Measurements from ENCODE around the gene PPP1R7.
A peak's percentile ranks its signal among the peaks of the same experiment; 100 is the strongest.

The PPP1R7 gene

GRCh38 chr2:241219856-241220356 is 69.6 kb downstream of the PPP1R7 start:
- Histone ChIP-seq H3K27ac (ENCODE audit: extremely low read depth, low read depth, low read length) (no peak overlapping the region), H3K4me3 (ENCODE audit: low read depth, low read length) (no peak overlapping the region), H3K9me3 (ENCODE audit: control insufficient read depth, insufficient read depth, low read depth, low read length) (no peaks in the 10 kb centered on the region), H3K36me3 (ENCODE audit: control insufficient read depth in 2 of 2, insufficient read depth in 1 of 2, low read length in 2 of 2) (no peaks in the 10 kb centered on the region; a peak in 1 of 3 replicates), H3K4me1 (ENCODE audit: control insufficient read depth, insufficient read depth, low read length) (no peaks in the 10 kb centered on the region)
- ChIA-PET POLR2A (no interaction called here), CTCF (interaction anchor here (1.4 kb wide), 1 partner anchor 368 kb away, joined by 3 read pairs; no protein-coding TSS in a partner anchor)
- TF ChIP-seq ZNF792 (tag by site-specific recombination; IDR thresholded peaks at IDR 0.05) (no peak), TSHZ1 (tag by site-specific recombination; IDR thresholded peaks at IDR 0.05; ENCODE audit: borderline replicate concordance) (no peak), TRIM28 (IDR thresholded peaks at IDR 0.05; ENCODE audit: borderline replicate concordance, low read length) (peak; percentile 73; the same call in 1 of the 2 replicates), SETDB1 (IDR thresholded peaks at IDR 0.05; ENCODE audit: insufficient read length, low read length) (peak; percentile 87), ZNF624 (tag by site-specific recombination; IDR thresholded peaks at IDR 0.05) (peak; percentile 85; the same call in 1 of the 2 replicates)

GRCh38 chr2:241223211-241224017 is 73.1 kb downstream of the PPP1R7 start:
- Histone ChIP-seq H3K4me1 (ENCODE audit: control insufficient read depth, insufficient read depth, low read length) (no peaks in the 10 kb centered on the region), H3K36me3 (ENCODE audit: control insufficient read depth in 2 of 2, insufficient read depth in 1 of 2, low read length in 2 of 2) (peaks cover 0 to 33% of the 10 kb centered on the region in 2 experiments; a peak in 2 of 3 replicates), H3K27ac (ENCODE audit: extremely low read depth, low read depth, low read length) (no peak overlapping the region), H3K9me3 (ENCODE audit: control insufficient read depth, insufficient read depth, low read depth, low read length) (no peaks in the 10 kb centered on the region), H3K4me3 (ENCODE audit: low read depth, low read length) (no peak overlapping the region)
- POLR2A ChIA-PET: no interaction called here
- no peak for TF ChIP-seq ZNF664 (tag by site-specific recombination; IDR thresholded peaks at IDR 0.05)
- no peak for TF ChIP-seq SCRT1 (tag by site-specific recombination; IDR thresholded peaks at IDR 0.05; ENCODE audit: borderline replicate concordance)
- peak; percentile 71; the same call in 1 of the 2 replicates for TF ChIP-seq ZFHX2 (tag by site-specific recombination; conservative IDR thresholded peaks at IDR 0.05)
- peak; percentile 74; the same call in 1 of the 2 replicates for TF ChIP-seq EGR2 (tag by site-specific recombination; IDR thresholded peaks at IDR 0.05; ENCODE audit: low read depth)
- no peak for TF ChIP-seq ZNF76 (tag by site-specific recombination; IDR thresholded peaks at IDR 0.05; ENCODE audit: borderline replicate concordance, low read depth)
- TF ChIP-seq GLIS1 (tag by site-specific recombination; IDR thresholded peaks at IDR 0.05): peak; percentile 46; the same call in 1 of the 2 replicates
- CTCF ChIA-PET: no interaction called here

- Histone ChIP-seq H3K4me3 (ENCODE audit: low read depth, low read length) (no peak overlapping the region), H3K36me3 (ENCODE audit: control insufficient read depth in 2 of 2, insufficient read depth in 1 of 2, low read length in 2 of 2) (peaks cover 0 to 41% of the 10 kb centered on the region in 2 experiments; a peak in 2 of 3 replicates), H3K9me3 (ENCODE audit: control insufficient read depth, insufficient read depth, low read depth, low read length) (no peaks in the 10 kb centered on the region), H3K27ac (ENCODE audit: extremely low read depth, low read depth, low read length) (no peak overlapping the region), H3K4me1 (ENCODE audit: control insufficient read depth, insufficient read depth, low read length) (no peaks in the 10 kb centered on the region)
- ChIA-PET POLR2A (interaction anchor here (1.1 kb wide), 1 partner anchor 26 kb away, joined by 3 read pairs; no protein-coding TSS in a partner anchor), CTCF (no interaction called here)
- TF ChIP-seq CTCF (tag by site-specific recombination; IDR thresholded peaks at IDR 0.05) (peak; percentile 49; the same call in 1 of the 2 replicates), ZNF623 (tag by site-specific recombination; IDR thresholded peaks at IDR 0.05) (no peak)
These were observed 74.0 kb downstream of the PPP1R7 start for GRCh38 chr2:241224018-241224850.
